GM12874 (cell line): Measurements from ENCODE around the gene MSI2.

ENCODE experiments used
- CTCF ChIP-seq: IDR thresholded peaks from 2 replicates; pipeline ENCODE4 v1.5.1; 2011; ENCODE audit warnings: low read depth, mild to moderate bottlenecking, control low read depth, low read length, moderate library complexity; ENCODE audit not compliant: insufficient read depth

The MSI2 gene

GRCh38 chr17:57419940-57420550, 163.7 kb downstream of the MSI2 start:
- TF ChIP-seq CTCF = 0 out of 2 replicates have a peak, but pooled peaks have one; percentile 4

- TF ChIP-seq CTCF = no peak
Measured at GRCh38 chr17:57420734-57421717, 164.7 kb downstream of the MSI2 start.

GRCh38 chr17:57422574-57423164, 166.3 kb downstream of the MSI2 start:
- no peak for TF ChIP-seq CTCF

- TF ChIP-seq CTCF = no peak
Measured at GRCh38 chr17:57423541-57423940, 167.2 kb downstream of the MSI2 start.

GRCh38 chr17:57424273-57424672, 167.9 kb downstream of the MSI2 start:
- no peak for TF ChIP-seq CTCF

GRCh38 chr17:57424777-57425188, 168.5 kb downstream of the MSI2 start:
- no peak for TF ChIP-seq CTCF

- TF ChIP-seq CTCF = no peak
Measured at GRCh38 chr17:57425431-57425830, 169.1 kb downstream of the MSI2 start.
